Stomach smooth muscle (tissue), 2 donors: Measurements from ENCODE around the gene CNTN1.

ENCODE experiments used
- H3K27ac ChIP-seq: one replicate; pipeline ENCODE4 v1.7.0; 2013; ENCODE audit warnings: mild to moderate bottlenecking, low read length, inconsistent platforms
- H3K27me3 ChIP-seq, 2 donors: one replicate each; pipeline ENCODE4 v1.7.0; 2013; ENCODE audit warnings: low read length in 2 of 2; ENCODE audit not compliant: insufficient read depth in 2 of 2, control insufficient read depth in 1 of 2
- H3K36me3 ChIP-seq, 2 donors: one replicate each; pipeline ENCODE4 v1.7.0; 2013; ENCODE audit warnings: low read length in 2 of 2; ENCODE audit not compliant: control insufficient read depth in 2 of 2, insufficient read depth in 2 of 2
- H3K4me1 ChIP-seq: one replicate; pipeline ENCODE4 v1.7.0; 2013; ENCODE audit warnings: low read length; ENCODE audit not compliant: control insufficient read depth, insufficient read depth
- H3K4me3 ChIP-seq, 2 donors: one replicate each; pipeline ENCODE4 v1.7.0; 2013; ENCODE audit warnings: low read length in 2 of 2
- H3K9ac ChIP-seq, 2 donors: one replicate each; pipeline ENCODE4 v1.7.0; 2013; ENCODE audit warnings: low read length in 2 of 2, mild to moderate bottlenecking in 1 of 2
- H3K9me3 ChIP-seq, 2 donors: one replicate each; pipeline ENCODE4 v1.7.0; 2013; ENCODE audit warnings: low read length in 2 of 2; ENCODE audit not compliant: control insufficient read depth in 2 of 2
- donor health status: healthy.
- donor health status: Pancreatic carcinoma.

Gene CNTN1

GRCh38 chr12:40953076-40953475 lies 260.8 kb downstream of the CNTN1 start:
- no peak overlapping the region for H3K9ac ChIP-seq
- no peaks in the 10 kb centered on the region for H3K4me1 ChIP-seq
- H3K36me3 ChIP-seq = no peaks in the 10 kb centered on the region
- H3K4me3 ChIP-seq = no peak overlapping the region
- H3K27me3 ChIP-seq = no peaks in the 10 kb centered on the region
- no peak overlapping the region for H3K27ac ChIP-seq
- H3K9me3 ChIP-seq = no peaks in the 10 kb centered on the region

DNA sequence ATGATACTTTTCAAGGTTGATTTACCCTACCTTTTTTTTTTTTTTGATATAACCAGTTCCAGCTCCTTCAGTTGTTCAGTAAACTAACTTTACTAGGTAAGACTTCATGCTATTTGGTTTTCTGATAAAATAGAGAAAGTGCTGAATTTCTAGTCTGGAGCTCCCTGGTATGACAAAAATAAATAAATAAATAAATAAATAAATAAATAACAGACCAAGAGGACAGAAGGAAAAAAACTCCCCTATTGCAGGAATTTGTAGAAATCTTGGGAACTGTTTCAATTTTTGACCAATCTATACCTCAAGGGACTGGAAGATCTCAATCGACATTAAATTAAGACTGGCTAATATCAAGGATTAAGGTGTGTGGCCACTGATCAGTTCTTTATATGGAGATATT lies 265.2 kb downstream of the CNTN1 start:
- Histone ChIP-seq H3K4me1 (no peaks in the 10 kb centered on the region), H3K27me3 (no peaks in the 10 kb centered on the region), H3K4me3 (no peak overlapping the region), H3K27ac (no peak overlapping the region), H3K36me3 (no peaks in the 10 kb centered on the region), H3K9me3 (no peaks in the 10 kb centered on the region), H3K9ac (no peak overlapping the region)

- no peaks in the 10 kb centered on the region for H3K36me3 ChIP-seq
- H3K4me3 ChIP-seq = no peak overlapping the region
- no peaks in the 10 kb centered on the region for H3K4me1 ChIP-seq
- H3K27me3 ChIP-seq = no peaks in the 10 kb centered on the region
- no peak overlapping the region for H3K9ac ChIP-seq
- no peak overlapping the region for H3K27ac ChIP-seq
- no peaks in the 10 kb centered on the region for H3K9me3 ChIP-seq
Measured at GRCh38 chr12:40959041-40959440, 266.8 kb downstream of the CNTN1 start.

GRCh38 chr12:40963751-40964150 lies 271.5 kb downstream of the CNTN1 start:
- no peak overlapping the region for H3K4me3 ChIP-seq
- no peak overlapping the region for H3K9ac ChIP-seq

GRCh38 chr12:40969796-40970195 lies 277.6 kb downstream of the CNTN1 start:
- no peak overlapping the region for H3K4me3 ChIP-seq
- no peak overlapping the region for H3K9ac ChIP-seq
- H3K27ac ChIP-seq = no peak overlapping the region
- H3K27me3 ChIP-seq = no peaks in the 10 kb centered on the region
- no peaks in the 10 kb centered on the region for H3K9me3 ChIP-seq
- no peaks in the 10 kb centered on the region for H3K4me1 ChIP-seq
- no peaks in the 10 kb centered on the region for H3K36me3 ChIP-seq

More at GRCh38 chr12:40963751-40964150, 271.5 kb downstream of the CNTN1 start:
- Histone ChIP-seq H3K4me1 (no peaks in the 10 kb centered on the region), H3K36me3 (no peaks in the 10 kb centered on the region), H3K27ac (no peak overlapping the region), H3K9me3 (no peaks in the 10 kb centered on the region), H3K27me3 (no peaks in the 10 kb centered on the region)

DNA sequence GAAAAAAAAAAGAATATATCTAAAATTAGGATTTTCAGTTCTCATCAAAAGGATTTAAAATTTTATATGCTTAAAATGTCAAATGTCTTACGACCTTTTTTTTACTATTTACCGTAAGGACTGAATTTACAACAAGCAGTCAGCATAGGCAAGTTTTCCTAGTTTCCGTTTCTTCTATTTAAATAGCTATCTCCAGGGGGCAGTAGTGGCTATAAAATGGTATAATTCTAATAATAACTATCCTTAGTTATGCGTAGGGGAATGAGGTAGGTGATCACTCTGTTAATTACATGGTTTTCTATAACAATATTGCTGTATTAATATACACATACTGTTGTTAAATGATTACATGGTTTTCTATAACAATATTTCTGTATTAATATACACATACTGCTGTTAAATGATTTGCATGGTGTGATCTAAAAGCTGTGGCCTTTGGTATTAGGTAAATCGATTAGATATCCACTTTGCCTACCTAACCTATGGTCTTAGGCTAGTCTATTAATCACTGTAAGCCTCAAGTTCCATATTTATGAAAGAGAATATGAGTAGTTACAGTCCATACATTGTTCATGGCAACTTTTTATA lies 278.2 kb downstream of the CNTN1 start:
- no peak overlapping the region for H3K4me3 ChIP-seq
- no peak overlapping the region for H3K9ac ChIP-seq
- no peaks in the 10 kb centered on the region for H3K4me1 ChIP-seq
- H3K27me3 ChIP-seq = no peaks in the 10 kb centered on the region
- H3K27ac ChIP-seq = no peak overlapping the region
- H3K9me3 ChIP-seq = no peaks in the 10 kb centered on the region
- no peaks in the 10 kb centered on the region for H3K36me3 ChIP-seq

- H3K9ac ChIP-seq = no peak overlapping the region
- H3K27me3 ChIP-seq = no peaks in the 10 kb centered on the region
- no peak overlapping the region for H3K27ac ChIP-seq
- no peaks in the 10 kb centered on the region for H3K4me1 ChIP-seq
- no peaks in the 10 kb centered on the region for H3K9me3 ChIP-seq
- no peak overlapping the region for H3K4me3 ChIP-seq
- H3K36me3 ChIP-seq = no peaks in the 10 kb centered on the region
Measured at GRCh38 chr12:40971911-40972310, 279.7 kb downstream of the CNTN1 start.

- H3K36me3 ChIP-seq = no peaks in the 10 kb centered on the region
Measured at GRCh38 chr12:40976546-40976945, 284.3 kb downstream of the CNTN1 start.

GRCh38 chr12:40980427-40980961 lies 288.3 kb downstream of the CNTN1 start:
- no peaks in the 10 kb centered on the region for H3K27me3 ChIP-seq
- H3K27ac ChIP-seq = no peak overlapping the region
- H3K36me3 ChIP-seq = no peaks in the 10 kb centered on the region

More at GRCh38 chr12:40976546-40976945, 284.3 kb downstream of the CNTN1 start:
- Histone ChIP-seq H3K4me1 (no peaks in the 10 kb centered on the region), H3K9me3 (no peaks in the 10 kb centered on the region), H3K27me3 (no peaks in the 10 kb centered on the region), H3K9ac (no peak overlapping the region), H3K27ac (no peak overlapping the region), H3K4me3 (no peak overlapping the region)

GRCh38 chr12:40986001-40986400 lies 293.8 kb downstream of the CNTN1 start:
- Histone ChIP-seq H3K4me3 (no peak overlapping the region), H3K4me1 (peaks cover 3% of the 10 kb centered on the region), H3K27me3 (no peaks in the 10 kb centered on the region), H3K27ac (no peak overlapping the region), H3K9ac (no peak overlapping the region), H3K36me3 (no peaks in the 10 kb centered on the region), H3K9me3 (peaks cover 0 to 3% of the 10 kb centered on the region in 2 donors)

More at GRCh38 chr12:40980427-40980961, 288.3 kb downstream of the CNTN1 start:
- H3K4me3 ChIP-seq = no peak overlapping the region
- peaks cover 0 to 3% of the 10 kb centered on the region in 2 donors for H3K9me3 ChIP-seq
- no peak overlapping the region for H3K9ac ChIP-seq
- H3K4me1 ChIP-seq = no peaks in the 10 kb centered on the region

GRCh38 chr12:40988355-40988754 lies 296.1 kb downstream of the CNTN1 start:
- H3K9ac ChIP-seq = no peak overlapping the region
- peak overlapping the region; percentile 50 for H3K27ac ChIP-seq
- H3K9me3 ChIP-seq = peaks cover 0 to 3% of the 10 kb centered on the region in 2 donors
- no peaks in the 10 kb centered on the region for H3K27me3 ChIP-seq
- H3K4me1 ChIP-seq = peaks cover 3% of the 10 kb centered on the region
- no peak overlapping the region for H3K4me3 ChIP-seq
- no peaks in the 10 kb centered on the region for H3K36me3 ChIP-seq
